Lower lobe of right lung (tissue), 2 donors: ENCODE data around the gene LXN. TPM values are rescaled to one million over a fixed set of nuclear protein-coding genes. Genes with fewer than 3 reads are reported as not detected.

Source experiments
- ATAC-seq, 2 donors: fragments of 200-7000 bp; cut with Tn5 transposase; one replicate each; pipeline ENCODE4 v1.9.1; 2020 to 2022; ENCODE audit warnings: mild to moderate bottlenecking in 2 of 2, moderate library complexity in 2 of 2
- DNase-seq: peaks from one replicate; pipeline ENCODE4 v3.0.0-alpha.2; 2020
- H3K27ac ChIP-seq: fragments of 200-600 bp; one replicate; pipeline ENCODE4 v1.8.0; 2022
- H3K27me3 ChIP-seq: fragments of 200-600 bp; one replicate; pipeline ENCODE4 v1.8.0; 2022; ENCODE audit warnings: low read depth
- H3K36me3 ChIP-seq: fragments of 200-600 bp; one replicate; pipeline ENCODE4 v1.8.0; 2022; ENCODE audit warnings: mild to moderate bottlenecking
- H3K4me1 ChIP-seq: fragments of 200-600 bp; one replicate; pipeline ENCODE4 v1.8.0; 2022
- H3K4me3 ChIP-seq: fragments of 200-600 bp; one replicate; pipeline ENCODE4 v1.8.0; 2022; ENCODE audit warnings: mild to moderate bottlenecking
- H3K9me3 ChIP-seq: fragments of 200-600 bp; one replicate; pipeline ENCODE4 v1.8.0; 2022
- CTCF ChIP-seq: fragments of 200-600 bp; IDR thresholded peaks from one replicate; pipeline ENCODE4 v1.8.0; 2022; ENCODE audit warnings: antibody characterized with exemption, mild to moderate bottlenecking
- intact Hi-C: fragments of 100-400 bp; cut with DNase I; formaldehyde crosslinking; loops from one replicate; pipeline ENCODE4 v1.11.0; 2022
- total RNA-seq: library from RNA; stranded (reverse); fragmentation: NEBNext Ultra II Directional; extraction: Animal tissue kit (Norgen Biotek cat#: 25700); gene quantifications from one replicate; pipeline ENCODE4 v1.2.1, GENCODE V29; 2021
- donor health status: DM: no; HTN: yes; CAD: no; lungs with severe emphysema.

The LXN gene
- total RNA-seq, 1 donor from 2014 or later = 18.8 TPM

DNA sequence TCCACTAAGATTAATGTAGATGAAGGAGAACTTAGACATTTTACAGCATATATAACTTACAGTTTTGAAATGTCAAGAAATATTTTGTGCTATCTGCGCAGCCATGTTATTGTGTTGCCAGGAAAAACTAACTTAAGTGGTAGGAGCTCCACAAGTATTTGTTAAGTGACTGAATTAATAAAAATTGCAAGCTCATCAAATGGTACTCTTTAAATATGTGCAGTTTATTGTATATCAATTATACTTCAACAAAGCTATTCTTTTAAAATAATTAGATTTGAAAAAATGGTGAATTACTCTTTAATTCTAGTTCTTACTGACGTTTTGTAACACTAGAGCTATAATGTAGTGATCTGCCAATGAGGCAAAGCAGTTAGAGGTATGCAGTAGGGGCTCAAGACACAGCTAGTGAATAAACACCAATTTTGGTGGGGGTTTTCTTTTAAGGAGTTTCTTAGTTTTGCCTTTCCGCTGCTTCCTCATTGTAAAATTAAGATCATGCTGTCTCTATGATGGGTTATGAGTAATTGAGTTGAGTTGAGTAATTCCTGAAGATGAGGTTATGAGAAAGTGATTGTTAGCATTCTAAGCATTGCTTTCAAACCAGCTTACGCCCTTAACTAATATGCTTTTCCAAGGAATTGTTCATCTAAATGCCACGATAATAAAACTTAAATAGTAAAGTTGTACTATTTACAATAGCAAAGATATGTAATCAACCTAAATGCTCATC lies 10.9 kb upstream of the LXN start:
- ATAC-seq = no peak
- H3K4me1 ChIP-seq = no peaks in the 10 kb centered on the region
- no peak for TF ChIP-seq CTCF
- no peaks in the 10 kb centered on the region for H3K27me3 ChIP-seq
- DNase-seq = no peak
- intact Hi-C loops = no loop called here
- no peak overlapping the region for H3K4me3 ChIP-seq
- H3K27ac ChIP-seq = no peak overlapping the region
- no peaks in the 10 kb centered on the region for H3K9me3 ChIP-seq
- peaks cover 49% of the 10 kb centered on the region for H3K36me3 ChIP-seq

DNA sequence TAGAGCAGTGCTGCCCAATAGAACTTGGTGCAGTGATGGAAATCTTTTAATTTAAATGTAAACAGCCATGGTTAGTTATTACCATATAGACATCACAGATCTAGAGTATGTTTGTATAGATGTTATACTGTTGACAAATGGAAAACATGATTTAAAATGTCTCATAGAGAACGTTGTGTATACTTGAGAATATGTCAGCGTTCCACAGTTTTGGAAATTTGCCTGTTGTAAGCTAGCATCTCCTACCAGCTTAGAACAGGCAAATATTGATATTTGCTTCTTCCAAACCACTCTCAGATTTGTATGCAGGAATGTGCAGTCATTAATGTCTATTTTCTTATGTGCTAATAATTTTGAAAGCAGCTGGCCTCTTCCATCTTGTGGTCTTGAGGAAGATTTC lies 8.4 kb upstream of the LXN start:
- Histone ChIP-seq H3K27me3 (no peaks in the 10 kb centered on the region), H3K27ac (no peak overlapping the region), H3K36me3 (peaks cover 51% of the 10 kb centered on the region), H3K4me3 (no peak overlapping the region), H3K9me3 (no peaks in the 10 kb centered on the region), H3K4me1 (no peaks in the 10 kb centered on the region)
- intact Hi-C loops = no loop called here
- DNase-seq = no peak
- no peak for ATAC-seq
- TF ChIP-seq CTCF = no peak

GRCh38 chr3:158679547-158680000 lies 7.1 kb upstream of the LXN start:
- no peak for TF ChIP-seq CTCF
- Histone ChIP-seq H3K4me1 (no peaks in the 10 kb centered on the region), H3K4me3 (no peak overlapping the region), H3K36me3 (peaks cover 38% of the 10 kb centered on the region), H3K9me3 (no peaks in the 10 kb centered on the region), H3K27ac (no peak overlapping the region), H3K27me3 (no peaks in the 10 kb centered on the region)
- intact Hi-C loops = no loop called here
- ATAC-seq = no peak
- no peak for DNase-seq

DNA sequence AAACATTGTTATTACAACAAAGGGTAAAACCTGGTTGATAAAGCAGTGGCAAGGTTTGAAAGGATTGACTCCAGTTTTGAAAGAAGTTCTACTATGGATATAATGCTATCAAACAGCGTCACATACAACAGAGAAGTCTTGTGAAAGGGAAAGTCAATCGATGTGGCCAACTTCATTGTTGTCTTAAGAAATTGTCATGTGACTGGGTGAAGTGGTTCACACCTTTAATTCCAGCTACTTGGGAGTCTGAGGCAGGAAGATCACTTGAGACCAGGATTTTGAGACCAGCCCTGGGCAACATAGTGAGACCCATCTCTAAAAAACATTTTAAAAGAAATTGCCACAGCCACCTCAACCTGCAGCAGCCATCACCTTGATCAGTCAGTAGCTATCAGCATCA lies 6.2 kb upstream of the LXN start:
- Histone ChIP-seq H3K27me3 (no peaks in the 10 kb centered on the region), H3K36me3 (peaks cover 32% of the 10 kb centered on the region), H3K4me3 (no peak overlapping the region), H3K27ac (no peak overlapping the region), H3K9me3 (no peaks in the 10 kb centered on the region), H3K4me1 (no peaks in the 10 kb centered on the region)
- no peak for TF ChIP-seq CTCF
- intact Hi-C loops = no loop called here
- DNase-seq (no peak), ATAC-seq (no peak)

GRCh38 chr3:158671821-158672214 lies 630 bp downstream of the LXN start:
- intact Hi-C loops = no loop called here
- TF ChIP-seq CTCF = no peak
- DNase-seq = no peak
- Histone ChIP-seq H3K27ac (peak overlapping the region; percentile 81), H3K9me3 (no peaks in the 10 kb centered on the region), H3K4me1 (peaks cover 24% of the 10 kb centered on the region), H3K4me3 (peak overlapping the region; percentile 68), H3K36me3 (peaks cover 39% of the 10 kb centered on the region), H3K27me3 (no peaks in the 10 kb centered on the region)
- peak in 1 of 2 donors; percentile 22 for ATAC-seq
